Tibial artery (tissue), 4 donors: ENCODE results near the gene MRPS27.

Experiments
- DNase-seq, 2 donors: peaks; one replicate each; pipeline ENCODE4 v3.0.0-alpha.2; 2019
- H3K27ac ChIP-seq, 2 donors: fragments of 200-600 bp; sonication (generic) in 1 of 2; 1 replicate in 1 of 2; 2 replicates in 1 of 2; pipeline ENCODE4 v1.5.1; 2018 to 2019; ENCODE audit warnings: mild to moderate bottlenecking in 1 of 2
- H3K27me3 ChIP-seq, 2 donors: fragments of 200-600 bp; sonication (generic) in 1 of 2; one replicate each; pipeline versions ENCODE4 v1.5.1 to v1.6.0; 2016 to 2019
- H3K36me3 ChIP-seq, 3 donors: fragments of 200-600 bp; sonication (generic) in 2 of 3; one replicate each; pipeline ENCODE4 v1.5.1; 2016 to 2019; ENCODE audit warnings: mild to moderate bottlenecking in 2 of 3
- H3K4me1 ChIP-seq, 4 donors: fragments of 200-600 bp; sonication (generic) in 2 of 4; 1 replicate in 3 of 4; 2 replicates in 1 of 4; pipeline ENCODE4 v1.5.1; 2016 to 2019
- H3K4me3 ChIP-seq, 2 donors: fragments of 200-600 bp; sonication (generic) in 1 of 2; 1 replicate in 1 of 2; 2 replicates in 1 of 2; pipeline ENCODE4 v1.5.1; 2018 to 2019; ENCODE audit warnings: mild to moderate bottlenecking in 2 of 2
- H3K9me3 ChIP-seq, 3 donors: fragments of 200-600 bp; sonication (generic) in 1 of 3; one replicate each; pipeline ENCODE4 v1.5.1; 2016 to 2019
- intact Hi-C: fragments of 100-400 bp; cut with DNase I; formaldehyde crosslinking; loops from one replicate; pipeline ENCODE4 v1.15.0; 2023; ENCODE audit warnings: low total_unique reads
- TF ChIP-seq, protein P1 (sequence below), 2 experiments: fragments of 200-600 bp in 1 of 2; fragments of 450-650 bp in 1 of 2; IDR thresholded peaks; one replicate each; pipeline ENCODE4 v1.5.1; 2017 to 2019; ENCODE audit warnings: antibody characterized with exemption in 2 of 2, mild to moderate bottlenecking in 1 of 2, moderate library complexity in 1 of 2

MRPS27 gene

DNA sequence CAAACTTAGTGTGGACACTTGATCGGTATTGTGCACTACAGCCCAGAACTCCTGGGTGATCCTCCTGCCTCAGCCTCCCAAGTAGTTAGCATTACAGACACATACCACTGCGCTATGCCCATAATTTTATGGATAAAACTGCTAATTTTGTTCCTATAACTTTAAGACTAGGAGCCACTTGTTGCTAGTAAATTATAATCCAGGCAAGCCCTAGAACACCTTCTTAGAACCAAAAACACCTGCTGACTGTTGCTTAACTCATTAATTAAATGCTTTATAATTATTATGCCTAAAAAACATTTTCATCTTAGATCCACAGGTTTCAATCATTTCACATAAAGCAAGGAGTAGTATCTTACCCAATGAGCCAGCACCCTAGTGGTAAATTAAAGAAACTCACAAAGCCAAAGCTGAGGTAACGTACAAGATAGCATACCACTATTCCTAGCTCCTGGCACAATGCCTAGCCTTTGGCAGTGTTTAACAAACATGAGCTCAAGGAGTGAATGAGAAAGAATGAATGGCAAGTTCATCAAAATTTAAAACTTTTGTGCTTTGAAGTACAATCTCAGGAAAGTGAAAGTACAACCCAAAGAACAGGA lies 5.4 kb downstream of the MRPS27 start:
- TF ChIP-seq, protein P1, sequence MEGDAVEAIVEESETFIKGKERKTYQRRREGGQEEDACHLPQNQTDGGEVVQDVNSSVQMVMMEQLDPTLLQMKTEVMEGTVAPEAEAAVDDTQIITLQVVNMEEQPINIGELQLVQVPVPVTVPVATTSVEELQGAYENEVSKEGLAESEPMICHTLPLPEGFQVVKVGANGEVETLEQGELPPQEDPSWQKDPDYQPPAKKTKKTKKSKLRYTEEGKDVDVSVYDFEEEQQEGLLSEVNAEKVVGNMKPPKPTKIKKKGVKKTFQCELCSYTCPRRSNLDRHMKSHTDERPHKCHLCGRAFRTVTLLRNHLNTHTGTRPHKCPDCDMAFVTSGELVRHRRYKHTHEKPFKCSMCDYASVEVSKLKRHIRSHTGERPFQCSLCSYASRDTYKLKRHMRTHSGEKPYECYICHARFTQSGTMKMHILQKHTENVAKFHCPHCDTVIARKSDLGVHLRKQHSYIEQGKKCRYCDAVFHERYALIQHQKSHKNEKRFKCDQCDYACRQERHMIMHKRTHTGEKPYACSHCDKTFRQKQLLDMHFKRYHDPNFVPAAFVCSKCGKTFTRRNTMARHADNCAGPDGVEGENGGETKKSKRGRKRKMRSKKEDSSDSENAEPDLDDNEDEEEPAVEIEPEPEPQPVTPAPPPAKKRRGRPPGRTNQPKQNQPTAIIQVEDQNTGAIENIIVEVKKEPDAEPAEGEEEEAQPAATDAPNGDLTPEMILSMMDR (IDR thresholded peaks at IDR 0.05) = no peak
- peaks cover 10 to 42% (median 18%) of the 10 kb centered on the region in 3 donors for H3K36me3 ChIP-seq
- intact Hi-C loops = loop anchor here (5.0 kb wide), 1 partner anchor 302 kb away; no protein-coding TSS in a partner anchor
- no peaks in the 10 kb centered on the region for H3K9me3 ChIP-seq
- DNase-seq = no peak
- peaks cover 0 to 17% (median 7%) of the 10 kb centered on the region in 4 donors for H3K4me1 ChIP-seq
- no peak overlapping the region for H3K4me3 ChIP-seq
- no peaks in the 10 kb centered on the region for H3K27me3 ChIP-seq
- no peak overlapping the region for H3K27ac ChIP-seq

DNA sequence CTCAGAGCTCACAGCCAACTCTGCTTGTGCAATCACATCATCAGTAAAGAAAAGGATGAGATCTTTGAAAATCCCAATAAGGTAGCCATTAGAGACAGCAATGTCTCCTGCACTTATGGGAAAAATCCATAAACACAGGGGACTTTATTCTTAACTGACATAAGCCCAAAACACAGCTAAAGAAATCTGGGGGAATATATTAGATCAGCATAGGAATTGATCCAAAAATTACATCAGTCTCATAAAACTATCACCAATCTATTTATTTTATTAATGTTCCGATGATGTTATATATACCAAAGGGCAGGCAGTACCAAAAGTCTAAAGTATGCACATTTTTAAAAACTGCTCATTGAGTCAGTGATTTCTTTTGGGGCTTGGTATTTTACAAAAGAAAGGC lies 6.9 kb downstream of the MRPS27 start:
- intact Hi-C loops = no loop called here
- peaks cover 10 to 47% (median 20%) of the 10 kb centered on the region in 3 donors for H3K36me3 ChIP-seq

DNA sequence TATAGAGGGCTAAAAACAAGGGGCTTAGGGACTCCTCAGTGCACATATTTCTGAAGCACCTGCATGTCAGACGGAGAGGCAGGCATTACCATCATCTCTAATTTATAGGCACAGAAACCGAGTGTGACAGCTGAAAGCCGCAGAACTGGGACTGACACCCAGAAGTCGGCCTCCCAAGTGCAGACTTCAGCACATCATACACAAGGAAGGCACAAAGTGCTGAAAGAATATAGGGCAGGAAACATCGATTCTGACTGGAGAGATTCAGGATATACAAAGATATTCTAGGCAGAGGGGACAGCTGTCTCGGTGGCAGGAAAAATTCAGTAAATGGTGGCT lies 11.2 kb downstream of the MRPS27 start:
- intact Hi-C loops = loop anchor here (2.0 to 10.0 kb wide), 3 partner anchors 164 to 526 kb away; partner anchors contain the start of gene MAP1B
- Histone ChIP-seq H3K36me3 (peaks cover 10 to 39% (median 20%) of the 10 kb centered on the region in 3 donors), H3K4me1 (peaks cover 0 to 40% (median 8%) of the 10 kb centered on the region in 4 donors), H3K27ac (peak overlapping the region; percentile 95), H3K9me3 (no peaks in the 10 kb centered on the region), H3K4me3 (no peak overlapping the region), H3K27me3 (no peaks in the 10 kb centered on the region)
- no peak for DNase-seq
- TF ChIP-seq, protein P1 (IDR thresholded peaks at IDR 0.05) = no peak

More for the DNA sequence above, 6.9 kb downstream of the MRPS27 start:
- peaks cover 0 to 13% (median 7%) of the 10 kb centered on the region in 4 donors for H3K4me1 ChIP-seq
- no peak overlapping the region for H3K27ac ChIP-seq
- H3K4me3 ChIP-seq = no peak overlapping the region
- TF ChIP-seq, protein P1 (IDR thresholded peaks at IDR 0.05) = no peak
- no peaks in the 10 kb centered on the region for H3K27me3 ChIP-seq
- no peaks in the 10 kb centered on the region for H3K9me3 ChIP-seq
- no peak for DNase-seq

DNA sequence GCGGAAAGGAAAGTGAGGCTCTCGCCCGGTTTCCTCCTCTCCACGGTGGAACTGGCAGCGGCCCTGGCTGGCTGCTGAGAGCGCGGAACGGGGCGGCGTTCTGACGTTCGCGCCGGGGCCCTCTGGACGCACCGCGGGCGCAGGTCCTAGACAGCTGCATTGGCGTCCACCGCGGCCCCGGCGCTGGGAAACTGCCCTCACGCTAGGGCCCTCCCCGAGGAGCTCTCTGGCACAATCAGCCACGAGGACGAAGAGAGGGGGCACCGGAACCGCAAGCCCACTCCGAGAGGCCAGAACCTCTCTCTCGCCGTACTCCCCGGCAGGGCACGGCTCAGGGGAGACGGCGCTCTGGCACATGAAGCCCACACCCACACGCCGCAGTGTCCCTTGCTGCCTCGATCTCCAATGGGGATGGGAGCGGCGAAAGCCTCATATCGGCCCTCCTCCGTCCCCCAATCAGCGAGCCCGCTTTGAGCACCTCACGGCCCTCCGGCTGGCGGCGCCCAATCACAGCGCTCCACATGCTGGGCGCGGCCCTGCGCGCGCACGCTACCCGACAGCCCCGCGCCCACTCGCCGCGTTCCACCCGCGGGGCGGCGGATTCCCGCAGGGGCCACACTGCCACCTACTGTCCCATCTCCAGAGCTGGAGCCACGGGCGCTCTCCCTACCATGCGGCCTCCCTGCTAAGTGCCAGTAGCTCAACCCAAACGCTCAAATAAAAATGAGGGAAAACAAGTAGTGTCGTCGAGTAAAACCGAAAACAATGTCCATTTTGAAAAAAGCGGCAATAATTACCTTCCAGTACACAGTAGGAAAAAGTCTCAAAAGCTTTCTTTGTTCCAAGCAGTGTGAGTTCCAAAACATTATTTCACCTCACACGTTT lies 11.8 kb downstream of the MRPS27 start:
- peak; percentile 97 to 99 for DNase-seq
- H3K4me1 ChIP-seq = peaks cover 0 to 40% (median 8%) of the 10 kb centered on the region in 4 donors
- intact Hi-C loops = loop anchor here (2.0 to 10.0 kb wide), 3 partner anchors 163 to 525 kb away; partner anchors contain the start of gene MAP1B
- TF ChIP-seq, protein P1 (IDR thresholded peaks at IDR 0.05) = peak; percentile 89 to 93
- H3K27ac ChIP-seq = peak overlapping the region; percentile 95
- peak overlapping the region; percentile 66 to 72 for H3K4me3 ChIP-seq
- no peaks in the 10 kb centered on the region for H3K9me3 ChIP-seq
- H3K27me3 ChIP-seq = no peaks in the 10 kb centered on the region
- peaks cover 8 to 34% (median 19%) of the 10 kb centered on the region in 3 donors for H3K36me3 ChIP-seq

DNA sequence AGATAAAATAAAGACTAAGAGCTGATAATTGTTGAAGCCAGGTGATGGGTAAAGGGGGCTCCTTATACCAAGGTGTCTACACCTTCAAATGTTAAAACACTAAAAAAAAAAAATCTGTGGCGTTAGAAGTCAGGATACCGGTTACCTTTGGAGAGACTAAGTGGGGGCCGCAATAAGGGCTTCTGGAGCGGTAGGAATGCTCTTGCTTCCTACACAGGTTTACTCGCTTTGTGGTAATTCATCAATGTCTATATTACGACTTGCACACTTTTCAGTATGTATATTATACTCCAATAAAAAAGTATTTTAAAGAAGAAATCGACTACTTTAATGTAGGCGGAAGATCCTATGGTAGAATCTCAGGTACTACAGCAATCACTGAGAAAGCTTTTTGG lies 12.5 kb downstream of the MRPS27 start:
- DNase-seq = no peak
- intact Hi-C loops = loop anchor here (5.0 to 10.0 kb wide), 2 partner anchors 163 to 200 kb away; partner anchors contain the start of gene MAP1B
- peaks cover 2 to 28% (median 13%) of the 10 kb centered on the region in 3 donors for H3K36me3 ChIP-seq

More for the DNA sequence above, 12.5 kb downstream of the MRPS27 start:
- H3K9me3 ChIP-seq = no peaks in the 10 kb centered on the region
- H3K27ac ChIP-seq = peak overlapping the region; percentile 95
- H3K4me1 ChIP-seq = peaks cover 0 to 40% (median 8%) of the 10 kb centered on the region in 4 donors
- H3K4me3 ChIP-seq = peak overlapping the region; percentile 66 to 72
- TF ChIP-seq, protein P1 (IDR thresholded peaks at IDR 0.05) = no peak
- H3K27me3 ChIP-seq = no peaks in the 10 kb centered on the region
